ENCODE results near the gene CDV3.
A peak's percentile ranks its signal among the peaks of the same experiment; 100 is the strongest.

Gene CDV3

GRCh38 chr3:133588784-133589465, 15.4 kb downstream of the CDV3 start:
- no peak overlapping the region for H3K27ac ChIP-seq (ENCODE audit: low read depth, low read length)
- no CpG with 5 or more reads among the region's 2 CpGs for WGBS (ENCODE audit: extremely low coverage, insufficient coverage, low lambda C conversion rate)
- H3K36me3 ChIP-seq (ENCODE audit: control insufficient read depth, insufficient read depth, low read length): peaks cover 9% of the 10 kb centered on the region
- H3K79me2 ChIP-seq (ENCODE audit: control insufficient read depth, insufficient read depth, low read length): no peaks in the 10 kb centered on the region
- H3K27me3 ChIP-seq (ENCODE audit: insufficient read depth, low read length, poor library complexity): no peaks in the 10 kb centered on the region
- DNase-seq: no peak
- H3K9ac ChIP-seq (ENCODE audit: low read length): no peak overlapping the region
- H2BK15ac ChIP-seq (replicated peaks; ENCODE audit: low read depth): no peak overlapping the region
- no peak overlapping the region for H3K23ac ChIP-seq (ENCODE audit: low read length)
- H3K79me1 ChIP-seq (ENCODE audit: low read length): peaks cover 1% of the 10 kb centered on the region
- H4K8ac ChIP-seq (ENCODE audit: low read depth, low read length): no peak overlapping the region
- no peaks in the 10 kb centered on the region for H3K4me1 ChIP-seq (ENCODE audit: control insufficient read depth, low read depth, low read length)
- no peak overlapping the region for H2AK5ac ChIP-seq (ENCODE audit: low read length)
- no peak overlapping the region for H3K18ac ChIP-seq (ENCODE audit: low read length)
- H2BK120ac ChIP-seq (ENCODE audit: low read depth, low read length): no peak overlapping the region
- no peak overlapping the region for H3K4me2 ChIP-seq (ENCODE audit: low read length)
- no peak overlapping the region for H4K5ac ChIP-seq (ENCODE audit: low read length)
- H3K4me3 ChIP-seq (ENCODE audit: low read length): no peak overlapping the region
- no peak overlapping the region for H3K4ac ChIP-seq (ENCODE audit: low read depth, low read length)
- no peak overlapping the region for H3K56ac ChIP-seq (ENCODE audit: low read length)
- no peak overlapping the region for H2BK5ac ChIP-seq (ENCODE audit: low read length)

DNA sequence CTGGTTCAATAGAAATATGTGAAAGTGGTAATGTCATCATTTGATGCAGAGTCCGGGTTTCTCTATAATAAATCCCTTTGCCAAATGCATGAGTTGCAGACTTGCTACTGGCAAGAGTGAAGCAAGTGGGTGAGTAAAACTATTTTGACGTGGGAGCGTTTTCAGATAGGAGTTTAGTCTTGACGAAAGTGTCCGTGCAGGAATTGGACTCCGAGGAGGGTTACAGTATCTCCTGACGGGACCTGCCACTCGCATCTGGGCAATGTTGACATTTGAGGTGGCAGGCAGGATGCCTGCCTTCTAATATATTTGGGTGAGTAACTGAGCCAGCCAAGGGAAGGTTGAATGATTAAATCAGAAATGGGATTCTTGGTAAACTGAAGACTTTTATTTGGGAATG, 16.0 kb downstream of the CDV3 start:
- Histone ChIP-seq H2BK15ac (replicated peaks; ENCODE audit: low read depth) (no peak overlapping the region), H4K5ac (ENCODE audit: low read length) (no peak overlapping the region), H3K18ac (ENCODE audit: low read length) (no peak overlapping the region), H4K8ac (ENCODE audit: low read depth, low read length) (no peak overlapping the region), H3K27me3 (ENCODE audit: insufficient read depth, low read length, poor library complexity) (no peaks in the 10 kb centered on the region), H3K4ac (ENCODE audit: low read depth, low read length) (no peak overlapping the region), H3K79me2 (ENCODE audit: control insufficient read depth, insufficient read depth, low read length) (no peaks in the 10 kb centered on the region), H3K4me3 (ENCODE audit: low read length) (no peak overlapping the region), H3K9ac (ENCODE audit: low read length) (no peak overlapping the region), H3K79me1 (ENCODE audit: low read length) (peaks cover 1% of the 10 kb centered on the region), H2BK5ac (ENCODE audit: low read length) (no peak overlapping the region), H3K4me1 (ENCODE audit: control insufficient read depth, low read depth, low read length) (no peaks in the 10 kb centered on the region), H3K56ac (ENCODE audit: low read length) (no peak overlapping the region), H3K27ac (ENCODE audit: low read depth, low read length) (no peak overlapping the region), H2BK120ac (ENCODE audit: low read depth, low read length) (no peak overlapping the region), H3K4me2 (ENCODE audit: low read length) (no peak overlapping the region), H3K23ac (ENCODE audit: low read length) (no peak overlapping the region), H2AK5ac (ENCODE audit: low read length) (no peak overlapping the region), H3K36me3 (ENCODE audit: control insufficient read depth, insufficient read depth, low read length) (peaks cover 8% of the 10 kb centered on the region)
- WGBS (ENCODE audit: extremely low coverage, insufficient coverage, low lambda C conversion rate): no CpG with 5 or more reads among the region's 8 CpGs
- DNase-seq: no peak

- no peaks in the 10 kb centered on the region for H3K79me2 ChIP-seq (ENCODE audit: control insufficient read depth, insufficient read depth, low read length)
- H3K4me2 ChIP-seq (ENCODE audit: low read length): no peak overlapping the region
- no peak overlapping the region for H3K56ac ChIP-seq (ENCODE audit: low read length)
- H2BK5ac ChIP-seq (ENCODE audit: low read length): no peak overlapping the region
- H3K27ac ChIP-seq (ENCODE audit: low read depth, low read length): no peak overlapping the region
- peak; percentile 33 for DNase-seq
- H3K9ac ChIP-seq (ENCODE audit: low read length): no peak overlapping the region
- no peak overlapping the region for H2AK5ac ChIP-seq (ENCODE audit: low read length)
- H4K5ac ChIP-seq (ENCODE audit: low read length): no peak overlapping the region
- H3K4ac ChIP-seq (ENCODE audit: low read depth, low read length): no peak overlapping the region
- no CpG with 5 or more reads among the region's 3 CpGs for WGBS (ENCODE audit: extremely low coverage, insufficient coverage, low lambda C conversion rate)
- no peaks in the 10 kb centered on the region for H3K4me1 ChIP-seq (ENCODE audit: control insufficient read depth, low read depth, low read length)
- peaks cover 1% of the 10 kb centered on the region for H3K79me1 ChIP-seq (ENCODE audit: low read length)
- no peak overlapping the region for H3K23ac ChIP-seq (ENCODE audit: low read length)
- H3K4me3 ChIP-seq (ENCODE audit: low read length): no peak overlapping the region
- peaks cover 8% of the 10 kb centered on the region for H3K36me3 ChIP-seq (ENCODE audit: control insufficient read depth, insufficient read depth, low read length)
- H3K18ac ChIP-seq (ENCODE audit: low read length): no peak overlapping the region
- no peak overlapping the region for H4K8ac ChIP-seq (ENCODE audit: low read depth, low read length)
- no peak overlapping the region for H2BK15ac ChIP-seq (replicated peaks; ENCODE audit: low read depth)
- no peak overlapping the region for H2BK120ac ChIP-seq (ENCODE audit: low read depth, low read length)
- H3K27me3 ChIP-seq (ENCODE audit: insufficient read depth, low read length, poor library complexity): no peaks in the 10 kb centered on the region
Measured at GRCh38 chr3:133591271-133591742, 17.8 kb downstream of the CDV3 start.

GRCh38 chr3:133592843-133593242, 19.4 kb downstream of the CDV3 start:
- H3K4ac ChIP-seq (ENCODE audit: low read depth, low read length): no peak overlapping the region
- WGBS (ENCODE audit: extremely low coverage, insufficient coverage, low lambda C conversion rate): no CpG with 5 or more reads among the region's 5 CpGs
- H3K27me3 ChIP-seq (ENCODE audit: insufficient read depth, low read length, poor library complexity): no peaks in the 10 kb centered on the region
- H3K4me1 ChIP-seq (ENCODE audit: control insufficient read depth, low read depth, low read length): no peaks in the 10 kb centered on the region
- H2BK120ac ChIP-seq (ENCODE audit: low read depth, low read length): no peak overlapping the region
- no peak overlapping the region for H3K27ac ChIP-seq (ENCODE audit: low read depth, low read length)
- H3K4me2 ChIP-seq (ENCODE audit: low read length): no peak overlapping the region
- H3K18ac ChIP-seq (ENCODE audit: low read length): no peak overlapping the region
- H4K8ac ChIP-seq (ENCODE audit: low read depth, low read length): no peak overlapping the region
- H2BK15ac ChIP-seq (replicated peaks; ENCODE audit: low read depth): no peak overlapping the region
- H4K5ac ChIP-seq (ENCODE audit: low read length): no peak overlapping the region
- no peak overlapping the region for H3K56ac ChIP-seq (ENCODE audit: low read length)
- DNase-seq: no peak
- no peak overlapping the region for H2BK5ac ChIP-seq (ENCODE audit: low read length)
- no peaks in the 10 kb centered on the region for H3K79me2 ChIP-seq (ENCODE audit: control insufficient read depth, insufficient read depth, low read length)
- H3K79me1 ChIP-seq (ENCODE audit: low read length): no peaks in the 10 kb centered on the region
- H3K9ac ChIP-seq (ENCODE audit: low read length): no peak overlapping the region
- no peak overlapping the region for H3K23ac ChIP-seq (ENCODE audit: low read length)
- H3K36me3 ChIP-seq (ENCODE audit: control insufficient read depth, insufficient read depth, low read length): peaks cover 6% of the 10 kb centered on the region
- H2AK5ac ChIP-seq (ENCODE audit: low read length): no peak overlapping the region
- H3K4me3 ChIP-seq (ENCODE audit: low read length): no peak overlapping the region

DNA sequence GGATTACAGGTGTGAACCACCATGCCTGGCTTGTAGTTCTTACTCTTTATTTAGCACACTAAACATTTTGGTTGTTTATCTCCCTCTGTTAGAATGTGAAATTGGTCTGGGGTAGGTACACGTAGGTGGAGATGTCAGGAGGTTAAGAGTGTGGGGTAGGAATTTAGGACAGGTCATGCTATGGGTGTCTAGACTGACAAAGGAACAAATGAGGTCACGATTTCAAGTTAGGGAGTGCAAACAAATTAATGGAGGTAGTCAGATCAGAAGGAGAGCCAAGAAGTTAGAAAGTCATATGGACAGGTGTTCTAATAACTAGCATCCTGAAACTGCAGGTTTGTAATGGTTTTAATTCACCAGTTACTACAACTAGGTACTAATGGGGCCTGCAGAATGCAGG, 19.8 kb downstream of the CDV3 start:
- Histone ChIP-seq H3K4me1 (ENCODE audit: control insufficient read depth, low read depth, low read length) (no peaks in the 10 kb centered on the region), H2BK5ac (ENCODE audit: low read length) (no peak overlapping the region), H3K27ac (ENCODE audit: low read depth, low read length) (no peak overlapping the region), H3K36me3 (ENCODE audit: control insufficient read depth, insufficient read depth, low read length) (peaks cover 4% of the 10 kb centered on the region), H4K5ac (ENCODE audit: low read length) (no peak overlapping the region), H2BK15ac (replicated peaks; ENCODE audit: low read depth) (no peak overlapping the region), H3K23ac (ENCODE audit: low read length) (no peak overlapping the region), H3K4ac (ENCODE audit: low read depth, low read length) (no peak overlapping the region), H3K79me2 (ENCODE audit: control insufficient read depth, insufficient read depth, low read length) (no peaks in the 10 kb centered on the region), H3K18ac (ENCODE audit: low read length) (no peak overlapping the region), H3K79me1 (ENCODE audit: low read length) (no peaks in the 10 kb centered on the region), H3K56ac (ENCODE audit: low read length) (no peak overlapping the region), H2AK5ac (ENCODE audit: low read length) (no peak overlapping the region), H3K9ac (ENCODE audit: low read length) (no peak overlapping the region), H2BK120ac (ENCODE audit: low read depth, low read length) (no peak overlapping the region), H4K8ac (ENCODE audit: low read depth, low read length) (no peak overlapping the region), H3K4me3 (ENCODE audit: low read length) (no peak overlapping the region), H3K4me2 (ENCODE audit: low read length) (no peak overlapping the region), H3K27me3 (ENCODE audit: insufficient read depth, low read length, poor library complexity) (no peaks in the 10 kb centered on the region)
- DNase-seq: no peak
- WGBS (ENCODE audit: extremely low coverage, insufficient coverage, low lambda C conversion rate): no CpG with 5 or more reads among the region's 2 CpGs

- Histone ChIP-seq H3K27ac (ENCODE audit: low read depth, low read length) (no peak overlapping the region), H3K79me2 (ENCODE audit: control insufficient read depth, insufficient read depth, low read length) (no peaks in the 10 kb centered on the region), H4K5ac (ENCODE audit: low read length) (no peak overlapping the region), H3K4ac (ENCODE audit: low read depth, low read length) (no peak overlapping the region), H3K18ac (ENCODE audit: low read length) (no peak overlapping the region), H3K4me2 (ENCODE audit: low read length) (no peak overlapping the region), H3K36me3 (ENCODE audit: control insufficient read depth, insufficient read depth, low read length) (no peaks in the 10 kb centered on the region), H3K23ac (ENCODE audit: low read length) (no peak overlapping the region), H2AK5ac (ENCODE audit: low read length) (no peak overlapping the region), H3K27me3 (ENCODE audit: insufficient read depth, low read length, poor library complexity) (no peaks in the 10 kb centered on the region), H3K56ac (ENCODE audit: low read length) (no peak overlapping the region), H3K4me1 (ENCODE audit: control insufficient read depth, low read depth, low read length) (no peaks in the 10 kb centered on the region), H2BK15ac (replicated peaks; ENCODE audit: low read depth) (no peak overlapping the region), H2BK120ac (ENCODE audit: low read depth, low read length) (no peak overlapping the region), H3K9ac (ENCODE audit: low read length) (no peak overlapping the region), H4K8ac (ENCODE audit: low read depth, low read length) (no peak overlapping the region), H3K79me1 (ENCODE audit: low read length) (no peaks in the 10 kb centered on the region), H3K4me3 (ENCODE audit: low read length) (no peak overlapping the region), H2BK5ac (ENCODE audit: low read length) (no peak overlapping the region)
- DNase-seq: no peak
- WGBS (ENCODE audit: extremely low coverage, insufficient coverage, low lambda C conversion rate): no CpG with 5 or more reads among the region's 1 CpG
Measured at GRCh38 chr3:133595341-133595740, 21.9 kb downstream of the CDV3 start.

Measured in mesendoderm (in vitro differentiated cells).